ENCODE data around the gene MAMDC4.
"Not testable (repeated sequence)": the region's sequence is repeated elsewhere in the genome, so short reads cannot be mapped to it uniquely, and the experiment has no call there.

MAMDC4 gene

GRCh38 chr9:136851941-136852663 is at the start of gene MAMDC4:
TSS of gene MAMDC4 (plus strand) at chr9:136852346. CDS start at chr9:136852417, 71 bp downstream.
- Histone ChIP-seq H3K27ac (ENCODE audit: low read depth, low read length) (no peak within 1 kb of the TSS), H3K9ac (ENCODE audit: low read length in 5 of 5) (peak within 1 kb of the TSS in 1 of 5 donors; percentile 5), H3K36me3 (ENCODE audit: control insufficient read depth in 5 of 5, insufficient read depth in 5 of 5, low read length in 5 of 5) (peaks cover 0 to 13% (median 3%) of the 10 kb centered on the region in 5 donors), H3K4me1 (ENCODE audit: control insufficient read depth in 5 of 5, insufficient read depth in 5 of 5, low read length in 5 of 5) (peaks cover 2 to 59% (median 30%) of the 10 kb centered on the region in 5 donors), H3K9me3 (ENCODE audit: control insufficient read depth in 5 of 5, low read length in 5 of 5) (no peaks in the 10 kb centered on the region), H3K27me3 (ENCODE audit: control insufficient read depth in 5 of 5, insufficient read depth in 4 of 5, low read length in 5 of 5) (no peaks in the 10 kb centered on the region), H3K4me3 (ENCODE audit: low read depth in 1 of 5, low read length in 5 of 5) (no peak within 1 kb of the TSS)

DNA sequence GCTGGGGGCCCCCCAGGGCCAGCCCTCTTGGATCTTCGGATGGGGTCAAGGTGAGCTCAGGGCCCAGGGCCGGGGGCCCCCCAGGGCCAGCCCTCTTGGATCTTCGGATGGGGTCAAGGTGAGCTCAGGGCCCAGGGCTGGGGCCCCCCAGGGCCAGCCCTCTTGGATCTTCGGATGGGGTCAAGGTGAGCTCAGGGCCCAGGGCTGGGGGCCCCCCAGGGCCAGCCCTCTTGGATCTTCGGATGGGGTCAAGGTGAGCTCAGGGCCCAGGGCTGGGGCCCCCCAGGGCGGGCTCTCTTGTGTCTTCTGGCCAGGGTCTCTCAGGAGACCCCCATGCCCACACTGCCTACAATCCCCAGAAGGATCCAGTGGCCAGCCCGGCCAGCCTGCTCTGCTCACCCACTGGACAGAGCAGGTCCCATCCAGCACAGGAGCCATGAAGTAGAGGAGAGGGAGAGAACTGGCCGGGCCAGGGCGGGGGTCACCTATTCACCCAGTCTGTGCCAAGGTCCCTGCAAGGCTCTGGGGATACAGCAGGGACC is 49.1 kb upstream of the MAMDC4 start:
- not testable (repeated sequence) for H3K4me3 ChIP-seq (ENCODE audit: low read depth in 1 of 5, low read length in 5 of 5); H3K9ac ChIP-seq (ENCODE audit: low read length in 5 of 5); H3K27ac ChIP-seq (ENCODE audit: low read depth, low read length); H3K9me3 ChIP-seq (ENCODE audit: control insufficient read depth in 5 of 5, low read length in 5 of 5)
- Histone ChIP-seq H3K4me1 (ENCODE audit: control insufficient read depth in 5 of 5, insufficient read depth in 5 of 5, low read length in 5 of 5) (peaks cover 0 to 31% (median 27%) of the 10 kb centered on the region in 5 donors), H3K27me3 (ENCODE audit: control insufficient read depth in 5 of 5, insufficient read depth in 4 of 5, low read length in 5 of 5) (peaks cover 25 to 32% (median 29%) of the 10 kb centered on the region in 5 donors), H3K36me3 (ENCODE audit: control insufficient read depth in 5 of 5, insufficient read depth in 5 of 5, low read length in 5 of 5) (peaks cover 0 to 11% (median 4%) of the 10 kb centered on the region in 5 donors)

DNA sequence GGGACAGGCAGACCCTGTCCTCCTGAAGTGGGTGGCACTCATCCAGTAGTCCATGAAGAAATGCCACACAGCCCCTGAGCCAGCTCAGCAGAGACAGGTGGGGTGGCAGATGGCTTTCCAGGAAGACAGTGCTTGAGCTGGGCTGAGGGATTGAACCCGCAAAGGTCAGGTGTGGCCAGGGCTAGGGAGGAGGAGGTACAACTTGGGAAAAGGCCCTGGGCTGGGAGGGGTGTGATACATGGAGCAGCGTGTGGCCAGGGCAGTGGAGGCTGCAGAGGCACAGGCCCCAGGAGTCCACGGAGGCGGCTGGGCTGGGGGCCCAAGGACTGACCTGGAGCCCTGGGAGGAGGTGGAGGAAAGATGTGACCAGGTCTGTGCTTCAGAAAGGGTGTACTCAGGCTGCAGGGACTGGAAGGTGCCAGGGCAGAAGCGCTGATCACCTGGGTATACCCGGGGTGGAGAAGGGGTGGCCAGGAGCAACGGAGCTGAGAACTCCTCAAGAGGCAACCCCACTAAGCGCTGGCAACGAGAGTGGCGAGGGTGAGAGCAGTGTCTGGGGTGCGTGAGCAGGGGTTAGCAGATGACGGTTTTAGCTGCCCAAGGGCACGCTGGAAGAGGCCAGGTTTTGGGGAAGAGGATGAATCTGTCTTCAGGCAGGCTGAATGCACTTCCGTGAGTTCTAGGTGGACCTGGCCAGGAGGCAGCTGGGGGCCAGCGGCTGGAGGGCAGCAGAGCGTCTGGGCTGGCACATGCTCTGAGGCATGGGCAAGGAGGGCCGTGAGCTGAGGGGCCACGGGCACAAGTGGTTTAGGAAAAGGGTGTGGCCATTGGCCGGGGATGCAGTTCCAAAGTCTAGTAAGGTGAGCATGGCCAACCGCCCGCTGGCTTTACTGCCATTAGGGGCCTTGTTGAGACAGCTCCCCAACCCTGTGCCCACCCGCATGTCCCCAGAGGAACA is 48.3 kb upstream of the MAMDC4 start:
- H3K27ac ChIP-seq (ENCODE audit: low read depth, low read length): no peak overlapping the region
- H3K27me3 ChIP-seq (ENCODE audit: control insufficient read depth in 5 of 5, insufficient read depth in 4 of 5, low read length in 5 of 5): peaks cover 20 to 27% (median 24%) of the 10 kb centered on the region in 5 donors
- no peak overlapping the region for H3K9ac ChIP-seq (ENCODE audit: low read length in 5 of 5)

GRCh38 chr9:136804509-136805206 is 47.5 kb upstream of the MAMDC4 start:
- Histone ChIP-seq H3K27me3 (ENCODE audit: control insufficient read depth in 5 of 5, insufficient read depth in 4 of 5, low read length in 5 of 5) (peaks cover 12 to 19% (median 16%) of the 10 kb centered on the region in 5 donors), H3K4me3 (ENCODE audit: low read depth in 1 of 5, low read length in 5 of 5) (no peak overlapping the region), H3K9ac (ENCODE audit: low read length in 5 of 5) (no peak overlapping the region), H3K36me3 (ENCODE audit: control insufficient read depth in 5 of 5, insufficient read depth in 5 of 5, low read length in 5 of 5) (peaks cover 0 to 11% (median 4%) of the 10 kb centered on the region in 5 donors), H3K9me3 (ENCODE audit: control insufficient read depth in 5 of 5, low read length in 5 of 5) (no peaks in the 10 kb centered on the region), H3K4me1 (ENCODE audit: control insufficient read depth in 5 of 5, insufficient read depth in 5 of 5, low read length in 5 of 5) (peaks cover 0 to 39% (median 34%) of the 10 kb centered on the region in 5 donors), H3K27ac (ENCODE audit: low read depth, low read length) (no peak overlapping the region)

More for the DNA sequence above, 48.3 kb upstream of the MAMDC4 start:
- H3K9me3 ChIP-seq (ENCODE audit: control insufficient read depth in 5 of 5, low read length in 5 of 5): no peaks in the 10 kb centered on the region
- H3K4me3 ChIP-seq (ENCODE audit: low read depth in 1 of 5, low read length in 5 of 5): no peak overlapping the region
- H3K36me3 ChIP-seq (ENCODE audit: control insufficient read depth in 5 of 5, insufficient read depth in 5 of 5, low read length in 5 of 5): peaks cover 0 to 11% (median 4%) of the 10 kb centered on the region in 5 donors
- peaks cover 0 to 36% (median 30%) of the 10 kb centered on the region in 5 donors for H3K4me1 ChIP-seq (ENCODE audit: control insufficient read depth in 5 of 5, insufficient read depth in 5 of 5, low read length in 5 of 5)

DNA sequence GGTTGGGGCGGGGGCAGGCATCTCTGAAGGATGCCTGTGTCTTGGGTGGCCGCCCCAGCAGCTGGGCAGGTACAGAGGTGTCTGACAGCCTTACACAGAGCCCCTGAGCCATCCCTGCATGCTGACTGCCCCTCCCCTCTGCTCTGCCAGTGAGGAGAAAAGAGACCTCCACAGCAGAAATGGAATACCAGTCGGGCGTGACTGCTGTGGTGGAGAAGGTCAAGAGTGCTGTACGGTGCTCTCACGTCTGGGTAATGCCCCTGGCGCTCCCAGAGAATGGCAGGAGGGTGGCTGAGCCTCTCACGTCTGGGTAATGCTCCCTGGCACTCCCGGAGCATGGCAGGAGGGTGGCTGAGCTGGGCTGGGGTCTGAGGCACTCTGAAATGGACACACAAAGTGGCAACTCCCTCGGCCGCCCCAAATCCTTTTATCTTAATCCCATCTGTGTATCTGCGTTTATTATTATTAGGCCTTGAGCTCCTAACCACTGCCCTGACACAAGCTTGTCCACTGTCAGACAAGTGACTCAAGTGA is 46.9 kb upstream of the MAMDC4 start:
- Histone ChIP-seq H3K9ac (ENCODE audit: low read length in 5 of 5) (no peak overlapping the region), H3K4me3 (ENCODE audit: low read depth in 1 of 5, low read length in 5 of 5) (no peak overlapping the region), H3K27me3 (ENCODE audit: control insufficient read depth in 5 of 5, insufficient read depth in 4 of 5, low read length in 5 of 5) (peaks cover 10 to 16% (median 14%) of the 10 kb centered on the region in 5 donors), H3K36me3 (ENCODE audit: control insufficient read depth in 5 of 5, insufficient read depth in 5 of 5, low read length in 5 of 5) (peaks cover 0 to 11% (median 4%) of the 10 kb centered on the region in 5 donors), H3K27ac (ENCODE audit: low read depth, low read length) (no peak overlapping the region), H3K4me1 (ENCODE audit: control insufficient read depth in 5 of 5, insufficient read depth in 5 of 5, low read length in 5 of 5) (peaks cover 0 to 40% (median 36%) of the 10 kb centered on the region in 5 donors), H3K9me3 (ENCODE audit: control insufficient read depth in 5 of 5, low read length in 5 of 5) (no peaks in the 10 kb centered on the region)

DNA sequence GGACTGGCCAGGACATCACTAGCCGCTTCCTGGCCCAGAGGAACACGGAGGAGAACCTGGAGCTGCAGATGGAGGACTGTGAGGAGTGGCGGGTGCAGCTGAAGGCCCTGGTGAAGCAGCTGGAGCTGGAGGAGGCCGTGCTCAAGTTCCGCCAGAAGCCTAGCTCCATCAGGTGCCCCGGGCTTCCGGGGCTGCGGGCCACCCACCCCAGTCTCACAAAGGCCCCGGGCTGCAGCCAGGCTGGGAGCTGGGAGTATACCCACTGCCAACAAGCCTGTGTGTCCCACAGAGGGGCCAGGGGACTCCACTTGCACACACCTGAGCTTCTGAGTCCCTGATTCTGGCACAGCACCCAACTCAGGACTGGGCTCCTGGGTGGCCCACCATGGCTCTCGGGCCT is 46.1 kb upstream of the MAMDC4 start:
- H3K36me3 ChIP-seq (ENCODE audit: control insufficient read depth in 5 of 5, insufficient read depth in 5 of 5, low read length in 5 of 5): peaks cover 0 to 14% (median 4%) of the 10 kb centered on the region in 5 donors
- H3K27me3 ChIP-seq (ENCODE audit: control insufficient read depth in 5 of 5, insufficient read depth in 4 of 5, low read length in 5 of 5): peaks cover 7 to 10% (median 8%) of the 10 kb centered on the region in 5 donors
- no peak overlapping the region for H3K9ac ChIP-seq (ENCODE audit: low read length in 5 of 5)
- no peak overlapping the region for H3K27ac ChIP-seq (ENCODE audit: low read depth, low read length)
- H3K9me3 ChIP-seq (ENCODE audit: control insufficient read depth in 5 of 5, low read length in 5 of 5): no peaks in the 10 kb centered on the region
- no peak overlapping the region for H3K4me3 ChIP-seq (ENCODE audit: low read depth in 1 of 5, low read length in 5 of 5)
- peaks cover 0 to 34% (median 33%) of the 10 kb centered on the region in 5 donors for H3K4me1 ChIP-seq (ENCODE audit: control insufficient read depth in 5 of 5, insufficient read depth in 5 of 5, low read length in 5 of 5)

GRCh38 chr9:136806631-136807201 is 45.4 kb upstream of the MAMDC4 start:
- Histone ChIP-seq H3K27me3 (ENCODE audit: control insufficient read depth in 5 of 5, insufficient read depth in 4 of 5, low read length in 5 of 5) (peaks cover 7 to 8% (median 7%) of the 10 kb centered on the region in 5 donors), H3K4me3 (ENCODE audit: low read depth in 1 of 5, low read length in 5 of 5) (peak overlapping the region in 4 of 5 donors; percentile 74 to 92 (median 83)), H3K27ac (ENCODE audit: low read depth, low read length) (peak overlapping the region; percentile 62), H3K9ac (ENCODE audit: low read length in 5 of 5) (peak overlapping the region in 4 of 5 donors; percentile 73 to 87 (median 78)), H3K9me3 (ENCODE audit: control insufficient read depth in 5 of 5, low read length in 5 of 5) (no peaks in the 10 kb centered on the region), H3K4me1 (ENCODE audit: control insufficient read depth in 5 of 5, insufficient read depth in 5 of 5, low read length in 5 of 5) (peaks cover 0 to 37% (median 33%) of the 10 kb centered on the region in 5 donors), H3K36me3 (ENCODE audit: control insufficient read depth in 5 of 5, insufficient read depth in 5 of 5, low read length in 5 of 5) (peaks cover 0 to 14% (median 4%) of the 10 kb centered on the region in 5 donors)

GRCh38 chr9:136807281-136808074 is 44.7 kb upstream of the MAMDC4 start, which contains the start of gene RABL6:
TSS of gene RABL6 (plus strand) at chr9:136807948. CDS start at chr9:136808197, 249 bp downstream.
- Histone ChIP-seq H3K27ac (ENCODE audit: low read depth, low read length) (peak within 1 kb of the TSS; percentile 62), H3K4me3 (ENCODE audit: low read depth in 1 of 5, low read length in 5 of 5) (peak within 1 kb of the TSS; percentile 74 to 92 (median 81)), H3K9me3 (ENCODE audit: control insufficient read depth in 5 of 5, low read length in 5 of 5) (no peaks in the 10 kb centered on the region), H3K27me3 (ENCODE audit: control insufficient read depth in 5 of 5, insufficient read depth in 4 of 5, low read length in 5 of 5) (peaks cover under 1 to 1% (median under 1%) of the 10 kb centered on the region in 5 donors), H3K9ac (ENCODE audit: low read length in 5 of 5) (peak within 1 kb of the TSS; percentile 22 to 87 (median 80)), H3K4me1 (ENCODE audit: control insufficient read depth in 5 of 5, insufficient read depth in 5 of 5, low read length in 5 of 5) (peaks cover 0 to 38% (median 33%) of the 10 kb centered on the region in 5 donors), H3K36me3 (ENCODE audit: control insufficient read depth in 5 of 5, insufficient read depth in 5 of 5, low read length in 5 of 5) (peaks cover 0 to 15% (median 4%) of the 10 kb centered on the region in 5 donors)

Data from subcutaneous abdominal adipose tissue (tissue), 5 donors.